Adipocyte (in vitro differentiated cells): Measurements from ENCODE around the gene PERCC1.

Experiments used
- DNase-seq: peaks from one replicate; pipeline ENCODE4 v3.0.0-alpha.2; 2015; ENCODE audit warnings: low read depth
- H3K27me3 ChIP-seq: replicated peaks from 2 replicates; pipeline ENCODE4 v1.7.0; 2013; ENCODE audit warnings: mild to moderate bottlenecking, low read length, moderate library complexity; ENCODE audit not compliant: control insufficient read depth, insufficient read depth
- H3K36me3 ChIP-seq: 2 replicates; pipeline ENCODE4 v1.7.0; 2013; ENCODE audit warnings: low read length, mild to moderate bottlenecking, moderate library complexity; ENCODE audit not compliant: control insufficient read depth, insufficient read depth, severe bottlenecking
- H3K4me1 ChIP-seq: 2 replicates; pipeline ENCODE4 v1.7.0; 2013; ENCODE audit warnings: mild to moderate bottlenecking, low read length, moderate library complexity; ENCODE audit not compliant: control insufficient read depth, insufficient read depth
- H3K4me3 ChIP-seq: 2 replicates; pipeline ENCODE4 v1.7.0; 2013; ENCODE audit warnings: mild to moderate bottlenecking, low read length, moderate library complexity
- H3K9ac ChIP-seq: 2 replicates; pipeline ENCODE4 v1.7.0; 2013; ENCODE audit warnings: mild to moderate bottlenecking, low read length, moderate library complexity
- H3K9me3 ChIP-seq: 2 replicates; pipeline ENCODE4 v1.7.0; 2013; ENCODE audit warnings: mild to moderate bottlenecking, low read length, moderate library complexity; ENCODE audit not compliant: control insufficient read depth

Gene PERCC1

DNA sequence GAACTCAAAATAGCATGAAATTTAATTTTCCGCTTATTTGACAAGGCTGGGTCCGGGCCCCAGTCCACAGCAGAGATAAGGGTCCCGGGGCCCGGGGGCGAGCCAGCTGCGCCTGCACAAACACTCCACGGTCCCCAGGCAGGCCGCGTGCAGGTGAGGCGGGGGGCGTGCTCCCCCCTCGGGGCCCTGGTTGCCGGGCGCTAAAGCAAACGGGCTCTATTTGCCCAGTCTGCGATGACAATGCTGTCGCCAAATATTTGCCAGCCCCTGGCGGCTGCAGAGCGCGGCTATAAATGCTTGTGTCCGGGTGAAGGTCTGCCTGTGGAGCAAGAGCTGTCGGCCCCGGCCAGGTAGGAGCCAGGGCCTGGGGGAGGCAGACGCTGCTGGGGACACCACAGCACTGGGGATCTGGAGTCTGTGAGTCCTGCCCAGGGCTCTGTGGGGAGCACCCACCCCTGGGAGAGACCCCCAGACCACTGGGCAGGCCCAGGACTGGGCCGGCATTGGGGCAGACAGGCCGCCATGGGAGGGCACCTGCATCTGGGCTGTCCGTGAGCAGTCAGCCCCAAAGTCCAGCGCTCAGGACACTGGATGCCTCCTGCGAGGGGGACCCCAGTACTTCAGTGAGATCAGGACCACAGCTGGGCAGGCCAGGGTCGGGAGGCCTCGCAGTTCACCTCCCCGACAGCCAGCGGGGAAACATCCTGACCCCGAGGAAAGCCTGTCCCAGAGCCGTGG, at the start of gene PERCC1:
Gene PERCC1 (plus strand): TSS at position 320 of the 738 bp plus-strand sequence. CDS start 1,516 bp downstream, outside the sequence.
- Histone ChIP-seq H3K27me3 (no peaks in the 10 kb centered on the region), H3K9me3 (no peaks in the 10 kb centered on the region), H3K9ac (no peak within 1 kb of the TSS), H3K4me3 (no peak within 1 kb of the TSS), H3K4me1 (no peaks in the 10 kb centered on the region), H3K36me3 (no peaks in the 10 kb centered on the region)
- DNase-seq: peak; percentile 50

DNA sequence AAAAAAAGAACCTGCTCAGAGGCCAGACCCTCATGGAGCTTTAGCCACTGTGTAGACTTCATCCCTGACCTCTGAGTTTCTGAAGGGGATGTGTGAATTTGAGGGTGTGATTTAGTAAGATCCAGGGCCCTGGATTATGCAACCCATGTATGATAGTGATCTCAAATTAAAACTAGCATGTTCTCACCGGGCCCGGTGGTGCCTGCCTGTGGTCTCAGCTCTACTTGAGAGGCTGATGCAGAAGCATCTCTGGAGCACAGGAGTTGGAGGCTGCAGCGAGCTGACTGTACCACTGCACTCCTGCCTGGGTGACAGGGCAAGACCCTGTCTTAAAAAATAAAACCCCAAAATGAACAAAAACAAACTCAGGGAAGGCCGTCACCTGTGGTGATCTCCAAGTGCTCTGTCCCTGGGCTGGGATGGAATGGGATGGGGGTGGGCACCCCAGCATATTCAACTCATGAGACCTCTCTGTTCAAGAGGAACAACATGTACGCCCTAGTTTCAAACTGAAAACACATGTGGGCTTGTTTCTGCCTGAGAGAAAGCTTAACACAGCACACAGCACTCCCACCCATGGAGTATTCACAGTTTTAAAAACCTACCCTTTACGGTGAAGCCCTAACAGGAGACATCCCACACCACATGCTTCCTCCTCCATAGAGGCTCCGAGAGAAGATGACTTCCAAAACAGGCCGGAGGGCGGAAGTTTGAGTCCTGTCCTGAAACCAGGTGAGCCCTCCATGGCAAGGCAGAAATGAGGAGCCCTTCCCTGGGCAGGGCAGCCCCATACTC, 49.1 kb upstream of the PERCC1 start:
- Histone ChIP-seq H3K4me3 (no peak overlapping the region), H3K27me3 (no peaks in the 10 kb centered on the region), H3K36me3 (peaks cover 6% of the 10 kb centered on the region), H3K4me1 (peaks cover 22% of the 10 kb centered on the region), H3K9me3 (no peaks in the 10 kb centered on the region), H3K9ac (no peak overlapping the region)
- DNase-seq: peak; percentile 8

DNA sequence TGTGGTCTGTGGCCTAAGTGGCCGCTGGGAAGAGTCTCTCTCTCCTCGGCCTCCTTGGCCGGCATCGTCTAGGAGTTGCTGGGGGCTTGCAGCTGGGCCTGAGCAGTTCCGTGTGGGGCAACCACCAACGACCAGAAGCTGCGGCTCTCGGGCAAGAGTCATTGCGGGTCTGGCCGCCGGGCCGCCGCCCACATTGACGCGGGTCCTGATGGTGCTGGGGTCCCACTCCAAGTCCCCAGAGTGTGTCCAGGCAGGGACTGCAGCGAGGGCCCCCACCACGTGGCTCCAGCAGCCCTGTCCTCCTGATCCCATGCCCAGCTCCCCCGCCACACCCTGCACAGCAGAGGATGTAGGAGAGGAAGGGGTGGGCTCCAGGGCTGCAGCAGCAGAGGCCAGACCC, 47.3 kb upstream of the PERCC1 start:
- peaks cover 10% of the 10 kb centered on the region for H3K4me1 ChIP-seq

DNA sequence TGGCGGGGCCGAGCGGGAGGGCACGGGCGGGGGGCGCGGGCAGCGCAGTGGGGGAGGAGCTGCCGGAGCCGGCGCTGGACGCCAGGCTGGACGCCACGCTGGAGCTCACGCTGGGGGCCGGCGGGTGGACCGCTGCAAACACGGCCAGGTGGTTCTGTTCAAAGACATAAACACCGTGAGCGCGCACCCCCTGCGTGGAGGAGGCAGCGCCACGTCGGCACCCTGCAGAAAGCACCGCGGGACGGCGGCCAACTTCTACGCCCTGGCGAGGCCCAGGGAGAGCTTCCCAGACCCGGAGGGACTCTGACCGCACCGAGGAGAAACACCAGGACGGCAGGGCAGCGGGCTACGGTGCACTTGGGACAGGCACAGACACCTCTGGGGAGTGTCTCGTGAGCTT, 45.6 kb upstream of the PERCC1 start:
- H3K4me3 ChIP-seq: no peak overlapping the region
- DNase-seq: no peak
- peaks cover 22% of the 10 kb centered on the region for H3K36me3 ChIP-seq
- no peak overlapping the region for H3K9ac ChIP-seq
- no peaks in the 10 kb centered on the region for H3K27me3 ChIP-seq
- no peaks in the 10 kb centered on the region for H3K4me1 ChIP-seq
- no peaks in the 10 kb centered on the region for H3K9me3 ChIP-seq

More for the DNA sequence above, 47.3 kb upstream of the PERCC1 start:
- DNase-seq: no peak
- Histone ChIP-seq H3K9ac (no peak overlapping the region), H3K27me3 (no peaks in the 10 kb centered on the region), H3K4me3 (no peak overlapping the region), H3K36me3 (peaks cover 12% of the 10 kb centered on the region), H3K9me3 (no peaks in the 10 kb centered on the region)

DNA sequence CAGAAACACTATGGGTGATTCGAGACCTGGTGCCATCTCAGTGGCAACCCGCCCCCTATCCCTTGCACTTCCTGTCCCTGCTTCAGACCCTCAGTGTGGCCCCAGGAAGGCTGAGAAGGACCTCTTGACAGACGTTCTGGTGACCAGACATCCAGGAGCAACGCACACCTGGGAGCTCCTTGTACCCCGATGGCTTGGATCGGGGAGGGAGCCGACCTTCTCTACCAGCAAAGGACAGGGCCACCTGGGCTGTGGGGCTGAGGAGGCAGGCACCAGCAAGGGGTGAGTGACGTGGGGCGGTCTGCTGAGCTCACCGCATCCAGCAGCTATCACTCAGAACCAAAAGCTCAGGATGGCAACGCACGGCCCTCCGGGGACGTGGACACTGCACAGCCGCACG, 43.5 kb upstream of the PERCC1 start:
- Histone ChIP-seq H3K4me1 (no peaks in the 10 kb centered on the region), H3K36me3 (peaks cover 33% of the 10 kb centered on the region), H3K9me3 (no peaks in the 10 kb centered on the region), H3K9ac (no peak overlapping the region), H3K27me3 (no peaks in the 10 kb centered on the region), H3K4me3 (no peak overlapping the region)
- no peak for DNase-seq

DNA sequence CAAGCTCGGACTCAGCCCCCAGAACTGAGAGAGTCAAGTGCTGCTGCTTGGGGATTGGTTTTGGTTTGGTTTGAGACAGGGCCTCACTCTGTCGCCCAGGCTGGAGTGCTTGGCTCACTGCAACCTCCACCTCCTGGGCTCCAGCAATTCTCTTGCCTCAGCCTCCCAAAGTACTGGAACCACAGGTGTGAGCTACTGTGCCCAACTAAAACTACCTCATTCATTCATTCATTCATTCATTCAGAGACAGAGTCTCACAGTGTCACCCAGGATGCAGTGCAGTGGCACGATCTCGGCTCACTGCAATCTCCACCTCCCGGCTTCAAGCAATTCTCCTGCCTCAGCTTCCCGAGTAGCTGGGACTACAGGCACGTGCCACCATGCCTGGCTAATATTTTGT, 41.1 kb upstream of the PERCC1 start:
- Histone ChIP-seq H3K9ac (no peak overlapping the region), H3K4me3 (no peak overlapping the region), H3K27me3 (no peaks in the 10 kb centered on the region), H3K9me3 (no peaks in the 10 kb centered on the region), H3K36me3 (peaks cover 43% of the 10 kb centered on the region), H3K4me1 (no peaks in the 10 kb centered on the region)
- no peak for DNase-seq

DNA sequence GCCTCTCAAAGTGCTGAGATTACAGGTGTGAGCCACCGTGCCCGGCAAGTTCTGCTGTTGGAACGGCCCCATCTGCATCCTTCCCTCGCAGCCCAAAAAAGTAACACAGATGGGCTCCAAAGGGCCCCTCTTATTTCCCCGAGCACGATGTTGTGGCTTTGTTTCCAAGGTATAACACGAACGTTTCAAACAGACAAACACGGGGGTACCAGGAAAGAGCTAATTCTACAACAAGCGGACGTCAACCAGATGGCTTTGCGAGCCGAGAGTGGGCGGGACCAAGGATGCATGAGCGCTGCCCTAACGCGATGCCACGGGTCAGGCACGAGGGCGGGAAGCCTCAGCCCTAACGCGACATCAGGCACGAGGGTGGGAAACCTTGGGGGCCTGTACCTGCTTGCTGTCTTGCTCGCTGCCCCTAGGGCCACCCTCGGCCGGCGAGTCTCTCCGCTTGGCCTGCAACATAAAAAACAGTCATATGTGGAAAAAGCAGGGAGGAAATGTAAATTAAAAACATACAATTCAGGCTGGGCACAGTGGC, 40.6 kb upstream of the PERCC1 start:
- Histone ChIP-seq H3K36me3 (peaks cover 43% of the 10 kb centered on the region), H3K27me3 (no peaks in the 10 kb centered on the region), H3K9ac (no peak overlapping the region), H3K9me3 (no peaks in the 10 kb centered on the region), H3K4me3 (no peak overlapping the region), H3K4me1 (no peaks in the 10 kb centered on the region)
- no peak for DNase-seq

DNA sequence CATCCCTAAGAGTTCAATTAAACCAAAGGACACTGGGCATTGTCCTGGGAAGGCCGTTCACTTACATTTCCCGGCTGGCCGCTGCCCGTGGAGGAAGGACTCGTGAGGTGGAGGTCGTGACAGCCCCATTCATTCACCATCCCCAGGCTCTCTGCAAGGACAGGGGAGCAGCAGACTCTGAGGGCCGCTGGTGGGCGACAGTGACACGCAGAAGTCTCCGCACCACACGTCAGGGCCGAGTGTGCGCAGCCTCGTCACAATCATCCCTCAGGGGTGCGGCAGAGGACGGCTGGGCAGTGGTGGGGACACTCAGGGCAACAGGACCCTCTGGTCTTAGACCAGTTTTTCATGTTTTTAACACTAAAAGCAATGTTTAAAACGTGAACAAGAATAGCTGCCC, 38.1 kb upstream of the PERCC1 start:
- Histone ChIP-seq H3K27me3 (no peaks in the 10 kb centered on the region), H3K36me3 (peaks cover 42% of the 10 kb centered on the region), H3K4me3 (no peak overlapping the region), H3K4me1 (no peaks in the 10 kb centered on the region), H3K9ac (no peak overlapping the region), H3K9me3 (no peaks in the 10 kb centered on the region)
- DNase-seq: no peak

DNA sequence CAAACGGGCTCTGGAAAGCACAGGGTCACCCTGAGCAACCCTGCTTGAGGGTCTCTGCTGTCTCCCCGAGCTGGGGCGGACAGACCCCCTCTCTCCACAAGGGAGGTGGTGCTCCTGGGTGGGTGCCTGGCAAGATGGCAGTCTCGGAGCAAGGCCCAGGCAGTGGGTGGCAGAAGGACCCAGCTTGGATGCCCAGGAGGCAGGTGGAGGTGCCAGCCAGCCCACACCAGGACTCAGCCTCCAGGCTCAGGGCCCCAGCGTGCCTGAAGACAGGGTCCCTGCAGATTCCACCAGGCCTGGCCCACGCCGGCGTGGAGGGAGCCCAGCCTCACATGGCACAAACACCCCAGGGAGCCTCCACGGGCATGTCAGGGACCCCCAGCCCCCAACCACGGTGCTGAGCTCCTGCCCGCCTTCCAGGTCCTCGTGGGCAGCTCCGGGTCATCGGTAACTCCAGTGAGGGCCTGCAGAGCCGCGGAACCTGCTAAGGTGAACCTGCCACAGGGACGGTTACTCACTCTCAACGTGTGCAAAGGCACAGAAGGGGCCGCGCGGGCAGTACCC, 37.2 kb upstream of the PERCC1 start:
- Histone ChIP-seq H3K9me3 (no peaks in the 10 kb centered on the region), H3K27me3 (no peaks in the 10 kb centered on the region), H3K4me1 (no peaks in the 10 kb centered on the region), H3K9ac (no peak overlapping the region), H3K4me3 (no peak overlapping the region), H3K36me3 (peaks cover 42% of the 10 kb centered on the region)
- no peak for DNase-seq

DNA sequence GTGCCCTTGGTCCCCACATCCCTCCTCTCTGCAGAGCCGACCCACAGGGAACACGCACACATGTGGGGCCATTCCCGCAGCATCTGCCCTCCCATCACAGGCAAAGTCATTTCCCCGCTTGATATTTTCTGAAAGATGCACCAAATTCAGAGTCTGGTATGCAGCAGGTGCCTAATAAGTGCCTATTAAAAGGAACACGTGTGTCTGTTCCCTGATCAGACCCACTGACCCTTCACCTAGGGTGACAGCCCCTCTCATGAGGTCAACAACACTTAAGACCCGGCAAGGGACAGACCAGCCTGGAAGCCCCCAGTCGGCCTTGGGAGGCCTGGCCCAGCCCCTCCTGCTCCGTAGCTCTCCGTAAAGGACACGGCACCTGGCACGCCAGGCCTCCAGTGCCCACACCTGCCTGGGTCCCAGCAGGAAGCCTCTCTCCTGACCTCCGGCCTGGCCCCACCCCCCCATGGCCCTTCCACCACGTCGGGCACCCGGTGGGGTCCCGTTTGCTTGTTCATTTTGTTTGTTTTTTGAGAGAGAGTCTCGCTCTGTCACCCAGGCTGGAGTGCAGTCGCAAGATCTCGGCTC, 36.4 kb upstream of the PERCC1 start:
- H3K9ac ChIP-seq: no peak overlapping the region
- H3K4me1 ChIP-seq: no peaks in the 10 kb centered on the region
- peaks cover 48% of the 10 kb centered on the region for H3K36me3 ChIP-seq
- H3K27me3 ChIP-seq: no peaks in the 10 kb centered on the region
- DNase-seq: no peak
- H3K9me3 ChIP-seq: no peaks in the 10 kb centered on the region
- no peak overlapping the region for H3K4me3 ChIP-seq
